Activated gamma-delta T cell (primary cell): Measurements from ENCODE around the gene CMTM3.
"Not testable (repeated sequence)": the region's sequence is repeated elsewhere in the genome, so short reads cannot be mapped to it uniquely, and the experiment has no call there.

Source experiments
- DNase-seq: peaks from one replicate; lab custom pipeline; 2025; lab: John Stamatoyannopoulos, UW

Gene CMTM3

GRCh38 chr16:66660422-66661209 lies 56.1 kb downstream of the CMTM3 start:
- no peak for DNase-seq

GRCh38 chr16:66661210-66661560 lies 56.7 kb downstream of the CMTM3 start:
- DNase-seq, result no peak

GRCh38 chr16:66661671-66662346 lies 57.3 kb downstream of the CMTM3 start:
- DNase-seq, result not testable (repeated sequence)

- no peak for DNase-seq
These were observed 58.1 kb downstream of the CMTM3 start for GRCh38 chr16:66662445-66663194.
